ENCODE data around the gene SNED1.

Gene SNED1

DNA sequence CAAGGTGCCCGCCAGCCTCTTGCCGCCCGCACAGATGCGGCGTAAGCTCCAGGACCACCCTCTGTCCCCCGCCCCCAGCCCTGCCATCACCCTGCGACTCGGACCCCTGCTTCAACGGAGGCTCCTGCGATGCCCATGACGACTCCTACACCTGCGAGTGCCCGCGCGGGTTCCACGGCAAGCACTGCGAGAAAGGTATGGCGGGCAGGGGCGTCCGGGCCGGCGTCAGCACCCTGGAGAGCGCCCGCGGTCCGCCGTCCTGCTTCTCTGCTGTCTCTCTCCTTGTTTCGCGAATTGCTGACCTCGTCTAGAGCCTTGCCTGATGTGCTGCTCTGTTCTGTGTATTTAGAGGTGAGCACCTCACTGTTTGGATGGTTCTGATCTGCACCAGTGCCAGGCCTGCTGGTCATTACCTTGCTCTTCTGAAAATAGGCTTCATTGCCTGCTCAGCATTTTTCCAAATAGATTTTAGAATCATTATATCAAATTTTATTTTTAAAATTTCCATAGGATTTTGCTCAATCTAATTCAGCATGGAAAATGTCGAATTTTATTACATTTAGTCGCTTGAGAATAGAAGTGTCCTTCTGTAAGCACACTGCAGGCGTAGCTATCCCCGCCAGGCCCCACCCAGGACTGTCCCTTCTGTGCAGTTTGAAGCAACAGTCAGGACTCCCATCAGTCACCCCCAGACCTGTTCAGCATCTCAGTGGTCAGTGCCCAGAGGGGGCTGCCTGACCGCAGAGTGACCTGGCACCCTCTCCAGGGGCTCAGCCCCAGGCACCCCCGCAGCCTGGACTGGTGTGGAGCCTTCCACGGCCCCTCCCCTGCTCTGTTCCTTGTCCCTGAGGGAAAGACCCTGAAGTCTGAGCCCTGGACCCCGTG is 51.6 kb downstream of the SNED1 start:
- DNase-seq (ENCODE audit: low spot score): no peak

DNA sequence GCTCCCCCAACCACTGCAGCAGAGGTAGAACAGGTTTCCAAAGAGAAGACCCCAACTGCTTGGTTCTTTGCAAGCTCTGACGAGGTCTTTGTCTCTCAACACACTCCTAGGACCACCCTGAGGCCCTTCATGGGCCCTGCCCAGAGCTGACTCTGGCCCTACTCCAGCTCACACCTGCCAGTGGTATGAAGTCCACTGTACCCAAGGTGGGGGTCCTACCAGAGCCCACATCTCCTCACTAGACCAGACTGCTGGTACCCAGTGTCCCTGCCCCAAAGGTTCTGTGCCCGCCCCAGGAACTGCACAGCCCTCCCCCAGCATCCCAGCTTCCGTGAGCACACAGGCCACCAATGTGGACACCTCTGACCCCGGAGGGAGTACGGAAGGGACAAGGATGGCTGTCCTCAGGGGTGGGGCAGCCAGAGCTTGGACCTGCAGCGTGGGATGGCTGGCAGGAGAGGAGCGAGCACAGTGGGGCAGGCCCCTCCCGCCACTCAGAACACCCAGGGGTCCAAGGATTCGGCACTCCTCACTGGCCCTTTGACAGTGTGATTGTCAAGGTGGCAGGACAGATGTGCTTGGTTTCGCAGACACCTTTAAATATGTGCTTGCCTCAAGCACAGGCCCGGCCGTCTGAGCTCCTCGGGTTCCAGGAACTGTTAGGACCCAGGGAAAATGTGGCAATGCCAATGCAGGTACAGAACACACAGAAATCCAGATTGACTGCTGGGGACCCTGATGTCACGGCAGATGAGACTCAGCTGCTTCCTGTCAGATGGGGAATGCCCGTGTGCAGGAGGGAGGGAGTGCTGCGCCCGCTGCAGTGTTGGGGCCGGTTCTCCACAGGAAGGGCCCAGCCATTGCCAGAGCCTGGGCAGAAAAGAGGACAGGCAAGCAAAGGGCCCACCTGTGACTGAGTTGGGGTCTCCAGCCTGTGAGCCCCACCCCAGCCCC is 52.5 kb downstream of the SNED1 start:
- DNase-seq (ENCODE audit: low spot score): no peak

DNA sequence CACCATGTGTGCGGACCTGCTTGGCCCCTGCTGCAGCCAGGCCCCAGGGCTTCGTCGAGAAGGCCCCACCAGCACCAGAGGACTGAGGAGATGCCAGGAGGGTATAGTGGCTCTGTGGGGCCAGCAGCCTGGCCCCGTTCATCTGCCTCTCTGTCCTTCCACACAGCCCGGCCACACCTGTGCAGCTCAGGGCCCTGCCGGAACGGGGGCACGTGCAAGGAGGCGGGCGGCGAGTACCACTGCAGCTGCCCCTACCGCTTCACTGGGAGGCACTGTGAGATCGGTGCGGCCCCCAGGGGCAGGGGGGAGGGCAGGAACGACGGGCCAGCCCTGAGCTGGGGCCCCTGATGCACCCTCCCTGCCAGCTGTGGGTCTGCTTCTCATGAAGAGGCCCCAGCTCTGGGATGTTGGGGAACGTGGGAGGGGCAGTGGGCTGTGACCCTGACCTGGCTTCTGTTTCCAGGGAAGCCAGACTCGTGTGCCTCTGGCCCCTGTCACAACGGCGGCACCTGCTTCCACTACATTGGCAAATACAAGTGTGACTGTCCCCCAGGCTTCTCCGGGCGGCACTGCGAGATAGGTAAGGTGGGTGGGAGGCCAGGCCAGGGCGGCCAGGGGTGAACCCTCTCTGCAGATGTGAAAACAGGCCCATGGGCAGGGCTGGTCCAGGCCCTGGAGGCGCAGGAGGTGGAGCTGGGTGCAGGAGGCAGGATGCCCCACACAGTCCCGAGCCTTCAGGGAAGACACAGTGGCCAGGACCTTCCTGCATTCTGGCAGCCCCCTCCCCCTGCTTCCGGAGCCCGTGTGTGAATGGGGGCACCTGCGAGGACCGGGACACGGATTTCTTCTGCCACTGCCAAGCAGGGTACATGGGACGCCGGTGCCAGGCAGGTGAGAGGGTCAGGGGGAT is 53.4 kb downstream of the SNED1 start:
- no peak for DNase-seq (ENCODE audit: low spot score)

DNA sequence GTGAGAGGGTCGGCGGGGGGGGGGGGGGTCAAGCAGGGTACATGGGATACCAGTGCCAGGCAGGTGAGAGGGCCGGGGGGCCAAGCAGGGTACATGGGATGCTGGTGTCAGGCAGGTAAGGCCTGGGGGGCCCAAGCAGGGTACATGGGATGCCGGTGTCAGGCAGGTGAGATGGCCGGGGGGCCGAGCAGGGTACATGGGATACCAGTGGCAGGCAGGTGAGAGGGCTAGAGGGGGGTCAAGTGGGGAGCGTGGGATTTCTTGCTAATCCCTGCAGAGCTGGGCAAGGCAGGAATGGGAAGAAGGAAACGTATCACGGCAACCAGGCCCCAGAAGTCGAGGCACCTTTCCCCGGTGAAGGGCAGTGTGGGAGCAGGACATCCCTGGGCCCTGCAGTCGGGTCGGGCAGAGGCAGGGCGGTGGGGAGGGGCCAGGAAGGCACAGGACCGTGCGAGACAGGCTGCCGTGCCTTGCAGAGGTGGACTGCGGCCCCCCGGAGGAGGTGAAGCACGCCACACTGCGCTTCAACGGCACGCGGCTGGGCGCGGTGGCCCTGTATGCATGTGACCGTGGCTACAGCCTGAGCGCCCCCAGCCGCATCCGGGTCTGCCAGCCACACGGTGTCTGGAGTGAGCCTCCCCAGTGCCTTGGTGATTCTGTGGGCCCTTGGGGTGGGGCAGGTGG is 54.4 kb downstream of the SNED1 start:
- no peak for DNase-seq (ENCODE audit: low spot score)

DNA sequence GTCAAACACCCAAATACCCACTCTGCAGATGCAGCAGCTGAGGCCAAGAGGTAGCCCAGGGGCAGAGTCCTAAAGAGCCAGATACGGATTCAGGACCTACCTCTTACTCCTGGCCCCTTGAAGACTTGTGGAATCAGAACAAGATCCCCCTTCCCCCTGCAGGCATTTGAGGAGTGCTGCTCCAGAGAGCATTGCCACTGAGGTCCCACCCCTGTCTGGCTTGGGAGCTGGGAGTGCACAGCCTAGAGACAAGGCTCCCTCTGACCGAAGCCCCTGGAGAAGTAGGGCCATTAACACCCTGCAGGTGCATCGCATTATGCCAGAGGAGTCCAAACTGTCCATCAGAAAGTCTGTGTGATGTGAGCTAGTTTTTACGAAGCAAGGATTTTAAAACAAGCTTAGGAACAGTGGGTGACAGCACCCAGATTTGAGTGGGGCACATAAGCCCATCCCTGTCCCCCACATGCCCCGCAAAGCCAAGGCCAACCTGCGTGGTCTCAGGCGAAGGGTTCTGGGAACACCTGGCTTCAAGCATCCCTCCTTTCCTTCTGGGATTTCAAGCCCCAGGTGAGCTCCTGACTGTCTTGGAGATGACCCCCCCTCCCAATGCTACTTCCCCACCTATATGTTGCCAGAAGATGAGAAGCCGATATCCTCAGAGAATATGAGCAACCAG is 55.3 kb downstream of the SNED1 start:
- DNase-seq (ENCODE audit: low spot score): no peak

- DNase-seq (ENCODE audit: low spot score): no peak
Measured at GRCh38 chr2:241061275-241061674, 62.9 kb downstream of the SNED1 start.

DNA sequence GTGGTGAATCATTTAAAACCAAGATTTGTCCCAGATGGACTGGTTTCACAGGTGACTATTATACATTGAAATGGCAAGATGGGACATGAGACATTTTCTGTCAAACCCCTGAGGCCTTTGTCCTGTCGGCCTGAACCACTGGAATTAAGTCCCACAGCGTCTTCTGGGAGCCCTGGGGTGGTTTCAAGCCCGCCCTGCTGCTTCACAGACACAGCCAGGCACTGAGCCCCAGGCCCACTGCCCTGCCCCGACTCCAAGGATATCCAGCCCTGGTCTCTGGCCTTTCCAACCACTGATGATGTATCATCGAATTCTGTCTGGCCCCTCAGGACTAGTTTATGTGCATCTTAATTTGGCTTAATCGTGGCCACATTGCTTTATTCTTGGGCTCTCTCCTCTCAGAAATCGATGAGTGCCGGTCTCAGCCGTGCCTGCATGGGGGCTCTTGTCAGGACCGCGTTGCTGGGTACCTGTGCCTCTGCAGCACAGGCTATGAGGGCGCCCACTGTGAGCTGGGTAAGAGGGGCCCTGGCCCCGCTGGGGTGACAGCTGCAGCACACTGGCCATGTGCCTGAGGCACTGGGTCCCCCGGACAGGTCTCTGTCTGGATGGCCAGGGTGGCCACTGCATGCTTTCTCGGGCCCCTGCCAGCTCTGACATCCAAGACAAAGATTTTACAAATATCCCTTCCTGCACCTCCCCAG is 64.1 kb downstream of the SNED1 start:
- DNase-seq (ENCODE audit: low spot score): no peak

GRCh38 chr2:241063093-241063551 is 64.7 kb downstream of the SNED1 start:
- DNase-seq (ENCODE audit: low spot score): no peak

GRCh38 chr2:241063587-241063986 is 65.2 kb downstream of the SNED1 start:
- DNase-seq (ENCODE audit: low spot score): no peak

DNA sequence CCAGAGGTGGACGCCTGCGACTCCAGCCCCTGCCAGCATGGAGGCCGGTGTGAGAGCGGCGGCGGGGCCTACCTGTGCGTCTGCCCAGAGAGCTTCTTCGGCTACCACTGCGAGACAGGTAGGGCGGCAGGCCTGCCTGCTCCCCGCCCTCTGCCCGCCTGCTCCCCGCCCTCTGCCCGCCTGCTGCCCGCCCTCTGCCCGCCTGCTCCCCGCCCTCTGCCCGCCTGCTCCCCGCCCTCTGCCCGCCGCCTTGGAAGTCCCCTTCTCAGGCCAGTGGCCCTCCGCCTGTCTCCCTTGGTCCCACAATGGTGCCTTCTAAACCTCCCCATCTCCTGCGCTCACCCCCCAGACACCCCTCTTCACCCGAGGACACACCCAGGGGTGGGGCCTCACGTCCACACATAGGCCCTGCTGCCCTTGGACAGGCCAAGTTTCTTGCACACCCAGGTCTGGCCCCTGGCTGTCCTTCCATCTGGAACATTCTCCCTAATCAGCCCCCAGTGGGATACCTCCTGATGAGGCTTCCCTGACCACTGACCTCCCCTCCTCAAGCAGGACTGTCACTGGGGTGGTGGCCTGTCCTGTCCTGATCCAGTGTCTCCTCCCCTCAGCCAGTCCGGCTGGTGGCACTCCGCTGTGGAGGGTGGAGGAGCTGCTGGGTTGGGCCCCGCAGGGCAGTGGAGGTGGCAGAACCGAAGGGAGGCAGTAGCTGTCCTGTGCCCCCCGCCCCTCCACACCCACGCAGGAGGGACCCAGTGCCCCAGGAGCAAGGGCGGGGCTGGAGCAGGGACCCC is 65.8 kb downstream of the SNED1 start:
- DNase-seq (ENCODE audit: low spot score): no peak

DNA sequence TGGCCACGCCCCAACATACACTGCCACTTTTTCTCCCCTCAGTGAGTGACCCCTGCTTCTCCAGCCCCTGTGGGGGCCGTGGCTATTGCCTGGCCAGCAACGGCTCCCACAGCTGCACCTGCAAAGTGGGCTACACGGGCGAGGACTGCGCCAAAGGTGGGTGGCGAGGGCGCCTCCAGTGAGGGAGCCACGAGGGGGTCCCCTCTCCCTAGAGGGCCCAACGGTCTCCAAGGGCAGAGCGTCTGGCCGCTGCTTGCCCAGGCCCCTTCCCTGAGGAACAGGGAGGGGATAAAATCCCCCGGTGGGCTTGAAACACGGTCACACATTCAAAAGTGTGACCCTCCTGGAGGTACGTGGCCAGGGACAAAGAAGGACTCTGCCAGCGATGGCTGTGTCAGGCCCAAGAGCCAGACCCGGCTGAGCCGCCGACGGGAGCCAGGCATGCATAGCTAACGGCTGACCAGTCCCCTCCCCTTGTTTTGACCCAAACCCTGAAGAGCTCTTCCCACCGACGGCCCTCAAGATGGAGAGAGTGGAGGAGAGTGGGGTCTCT is 66.5 kb downstream of the SNED1 start:
- DNase-seq (ENCODE audit: low spot score): no peak

DNA sequence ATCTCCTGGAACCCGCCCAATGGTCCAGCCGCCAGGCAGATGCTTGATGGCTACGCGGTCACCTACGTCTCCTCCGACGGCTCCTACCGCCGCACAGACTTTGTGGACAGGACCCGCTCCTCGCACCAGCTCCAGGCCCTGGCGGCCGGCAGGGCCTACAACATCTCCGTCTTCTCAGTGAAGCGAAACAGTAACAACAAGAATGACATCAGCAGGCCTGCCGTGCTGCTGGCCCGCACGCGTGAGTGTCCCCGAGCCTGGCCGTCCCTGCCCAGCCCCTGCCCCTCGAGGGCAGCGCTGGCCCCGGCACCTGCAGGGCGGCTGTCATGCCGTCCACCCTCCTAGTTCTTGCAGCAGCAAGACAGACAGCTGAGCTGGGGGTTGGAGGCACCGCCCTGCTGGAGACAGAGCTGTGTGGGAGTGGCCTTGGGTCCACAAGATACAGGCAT is 67.0 kb downstream of the SNED1 start:
- no peak for DNase-seq (ENCODE audit: low spot score)

DNA sequence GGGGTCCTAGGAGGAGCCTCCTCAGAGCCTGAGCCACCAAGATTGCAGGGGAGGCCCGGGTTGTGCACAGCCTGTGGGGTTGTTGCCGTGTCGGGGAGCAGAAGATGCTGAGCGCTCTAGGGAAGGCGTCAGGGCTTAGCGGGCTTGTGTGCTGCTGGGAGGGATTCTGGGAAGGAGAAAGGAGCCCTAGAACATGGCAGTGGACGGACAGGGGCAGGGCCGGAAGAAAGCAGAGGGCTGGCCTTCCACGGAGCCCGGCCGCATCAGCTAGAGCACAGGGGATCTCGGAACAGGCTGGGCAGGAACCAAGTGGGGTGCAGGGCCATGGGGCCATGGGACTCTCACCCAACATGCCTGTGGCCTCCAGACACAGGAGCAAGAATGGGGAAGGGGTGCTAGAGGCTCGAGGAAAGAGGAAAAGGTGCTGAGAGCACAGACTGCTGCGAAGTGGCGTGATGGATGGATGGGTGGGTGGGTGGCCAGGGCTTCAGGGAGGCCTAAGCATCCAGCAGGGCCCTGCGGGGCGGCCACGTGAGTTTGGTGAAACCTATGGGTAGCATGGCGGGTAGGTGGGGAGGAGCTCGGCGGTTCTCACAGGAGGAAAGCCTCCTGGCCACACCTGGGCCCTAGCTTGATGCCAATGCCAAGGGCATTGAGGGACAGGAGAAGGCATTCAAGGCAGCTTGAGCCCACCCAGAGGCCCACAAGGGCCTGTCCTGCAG is 67.9 kb downstream of the SNED1 start:
- no peak for DNase-seq (ENCODE audit: low spot score)

GRCh38 chr2:241066893-241067341 is 68.5 kb downstream of the SNED1 start:
- no peak for DNase-seq (ENCODE audit: low spot score)

- DNase-seq (ENCODE audit: low spot score): no peak
Measured at GRCh38 chr2:241067501-241068135, 69.2 kb downstream of the SNED1 start.

DNA sequence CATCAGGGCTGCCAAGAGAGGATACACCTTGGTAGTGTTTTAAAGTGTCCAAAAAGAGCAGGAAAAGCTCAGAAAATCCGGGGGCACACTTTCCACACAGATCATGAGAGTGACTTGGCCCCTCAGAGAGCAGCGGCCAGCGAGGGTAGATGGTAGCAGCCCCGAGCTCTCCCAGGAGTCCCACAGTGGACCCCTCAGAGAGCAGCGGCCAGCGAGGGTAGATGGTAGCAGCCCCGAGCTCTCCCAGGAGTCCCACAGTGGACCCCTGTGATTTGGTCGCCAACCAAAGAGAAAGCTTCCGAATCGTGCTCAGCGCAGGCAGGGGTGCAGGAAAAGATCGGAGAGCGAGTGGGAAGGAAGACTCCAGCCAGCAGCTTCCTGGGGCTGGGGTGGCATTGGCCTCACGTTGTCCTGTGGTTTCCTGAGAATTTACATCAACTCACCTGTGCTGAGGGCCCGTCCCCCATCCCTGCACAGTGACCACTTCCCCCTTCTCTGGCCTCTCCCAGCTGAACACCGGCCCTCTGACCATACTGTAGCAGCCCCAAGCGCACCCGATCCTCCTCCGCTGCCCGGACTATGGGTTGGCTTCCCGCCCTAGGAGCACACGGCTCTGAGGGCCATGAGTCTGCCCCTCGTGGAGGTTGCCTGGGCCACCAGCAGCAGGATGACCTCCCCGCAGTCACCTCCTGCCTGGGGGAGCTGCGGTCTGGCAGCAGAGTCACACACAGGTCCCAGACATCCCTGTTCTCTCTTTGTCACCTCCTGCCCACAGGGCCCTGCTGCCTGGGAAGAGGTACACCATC is 69.9 kb downstream of the SNED1 start:
- no peak for DNase-seq (ENCODE audit: low spot score)

Data from kidney capillary endothelial cell (primary cell).